ENCODE measurements around the gene SDC1.
"Not testable (repeated sequence)": the region's sequence is repeated elsewhere in the genome, so short reads cannot be mapped to it uniquely, and the experiment has no call there.

Gene SDC1

GRCh38 chr2:20196657-20197161, 28.2 kb downstream of the SDC1 start:
- no peak overlapping the region for H3K4me3 ChIP-seq (ENCODE audit: severe bottlenecking)
- H3K4me1 ChIP-seq (ENCODE audit: insufficient read depth, poor library complexity, severe bottlenecking) = no peaks in the 10 kb centered on the region
- no peak overlapping the region for H3K27ac ChIP-seq (ENCODE audit: poor library complexity, severe bottlenecking)
- peaks cover 6% of the 10 kb centered on the region for H3K36me3 ChIP-seq (ENCODE audit: low read depth)
- DNase-seq (ENCODE audit: low spot score) (no peak), ATAC-seq (ENCODE audit: low read depth) (no peak)
- no peak for TF ChIP-seq CTCF (IDR thresholded peaks at IDR 0.05; ENCODE audit: poor library complexity, severe bottlenecking)
- H3K27me3 ChIP-seq (ENCODE audit: insufficient read depth, poor library complexity, severe bottlenecking) = no peaks in the 10 kb centered on the region
- no peaks in the 10 kb centered on the region for H3K9me3 ChIP-seq (ENCODE audit: severe bottlenecking)

GRCh38 chr2:20196053-20196656, 28.8 kb downstream of the SDC1 start:
- Histone ChIP-seq H3K27me3 (ENCODE audit: insufficient read depth, poor library complexity, severe bottlenecking) (no peaks in the 10 kb centered on the region), H3K36me3 (ENCODE audit: low read depth) (peaks cover 2% of the 10 kb centered on the region), H3K4me1 (ENCODE audit: insufficient read depth, poor library complexity, severe bottlenecking) (no peaks in the 10 kb centered on the region), H3K4me3 (ENCODE audit: severe bottlenecking) (no peak overlapping the region), H3K9me3 (ENCODE audit: severe bottlenecking) (no peaks in the 10 kb centered on the region), H3K27ac (ENCODE audit: poor library complexity, severe bottlenecking) (no peak overlapping the region)
- DNase-seq (ENCODE audit: low spot score) = no peak
- no peak for ATAC-seq (ENCODE audit: low read depth)
- TF ChIP-seq CTCF (IDR thresholded peaks at IDR 0.05; ENCODE audit: poor library complexity, severe bottlenecking) = no peak

GRCh38 chr2:20195431-20196033, 29.4 kb downstream of the SDC1 start:
- H3K4me1 ChIP-seq (ENCODE audit: insufficient read depth, poor library complexity, severe bottlenecking) = no peaks in the 10 kb centered on the region
- no peak overlapping the region for H3K4me3 ChIP-seq (ENCODE audit: severe bottlenecking)
- no peak for DNase-seq (ENCODE audit: low spot score)
- H3K9me3 ChIP-seq (ENCODE audit: severe bottlenecking) = no peaks in the 10 kb centered on the region
- no peaks in the 10 kb centered on the region for H3K27me3 ChIP-seq (ENCODE audit: insufficient read depth, poor library complexity, severe bottlenecking)
- TF ChIP-seq CTCF (IDR thresholded peaks at IDR 0.05; ENCODE audit: poor library complexity, severe bottlenecking) = no peak
- no peak overlapping the region for H3K27ac ChIP-seq (ENCODE audit: poor library complexity, severe bottlenecking)
- no peaks in the 10 kb centered on the region; the same call in 1 of the 2 replicates for H3K36me3 ChIP-seq (ENCODE audit: low read depth)
- no peak for ATAC-seq (ENCODE audit: low read depth)

- H3K9me3 ChIP-seq (ENCODE audit: severe bottlenecking); H3K27me3 ChIP-seq (ENCODE audit: insufficient read depth, poor library complexity, severe bottlenecking): not testable (repeated sequence)
Observed at GRCh38 chr2:20195016-20195411, 29.9 kb downstream of the SDC1 start.

GRCh38 chr2:20194097-20195015, 30.6 kb downstream of the SDC1 start:
- TF ChIP-seq CTCF (IDR thresholded peaks at IDR 0.05; ENCODE audit: poor library complexity, severe bottlenecking) = no peak
- Histone ChIP-seq H3K36me3 (ENCODE audit: low read depth) (no peaks in the 10 kb centered on the region), H3K4me1 (ENCODE audit: insufficient read depth, poor library complexity, severe bottlenecking) (peaks cover 3% of the 10 kb centered on the region), H3K9me3 (ENCODE audit: severe bottlenecking) (no peaks in the 10 kb centered on the region), H3K27ac (ENCODE audit: poor library complexity, severe bottlenecking) (no peak overlapping the region), H3K27me3 (ENCODE audit: insufficient read depth, poor library complexity, severe bottlenecking) (no peaks in the 10 kb centered on the region), H3K4me3 (ENCODE audit: severe bottlenecking) (no peak overlapping the region)
- ATAC-seq (ENCODE audit: low read depth) (no peak), DNase-seq (ENCODE audit: low spot score) (no peak)

More at GRCh38 chr2:20195016-20195411, 29.9 kb downstream of the SDC1 start:
- H3K36me3 ChIP-seq (ENCODE audit: low read depth); ATAC-seq (ENCODE audit: low read depth); H3K4me3 ChIP-seq (ENCODE audit: severe bottlenecking); H3K4me1 ChIP-seq (ENCODE audit: insufficient read depth, poor library complexity, severe bottlenecking); DNase-seq (ENCODE audit: low spot score); H3K27ac ChIP-seq (ENCODE audit: poor library complexity, severe bottlenecking): not testable (repeated sequence)
